Measurements from ENCODE around the gene SMNDC1.

GRCh38 chr10:110303681-110304080 lies 1.0 kb downstream of the SMNDC1 start:
- TF ChIP-seq KDM5A (IDR thresholded peaks at IDR 0.05) (no peak), NR3C1 (IDR thresholded peaks at IDR 0.05) (no peak), RNF2 (IDR thresholded peaks at IDR 0.05; ENCODE audit: borderline replicate concordance, low read depth) (no peak), TFCP2L1 (CRISPR knock-in tag; IDR thresholded peaks at IDR 0.05) (no peak), PHF8 (IDR thresholded peaks at IDR 0.05; ENCODE audit: borderline replicate concordance, low read depth) (no peak), POLR2AphosphoS2 (conservative IDR thresholded peaks at IDR 0.05; ENCODE audit: low read length) (no peak), SMC3 (IDR thresholded peaks at IDR 0.05) (no peak), MYC (IDR thresholded peaks at IDR 0.05; ENCODE audit: borderline replicate concordance, low read length) (no peak), USF2 (IDR thresholded peaks at IDR 0.05) (no peak), BHLHE40 (IDR thresholded peaks at IDR 0.05; ENCODE audit: low read depth, low read length) (no peak), POLR2A (IDR thresholded peaks at IDR 0.05; ENCODE audit: low read length) (no peak), CEBPB (IDR thresholded peaks at IDR 0.05) (no peak), BCL3 (IDR thresholded peaks at IDR 0.05) (no peak)
- TF ChIP-seq, protein P1, sequence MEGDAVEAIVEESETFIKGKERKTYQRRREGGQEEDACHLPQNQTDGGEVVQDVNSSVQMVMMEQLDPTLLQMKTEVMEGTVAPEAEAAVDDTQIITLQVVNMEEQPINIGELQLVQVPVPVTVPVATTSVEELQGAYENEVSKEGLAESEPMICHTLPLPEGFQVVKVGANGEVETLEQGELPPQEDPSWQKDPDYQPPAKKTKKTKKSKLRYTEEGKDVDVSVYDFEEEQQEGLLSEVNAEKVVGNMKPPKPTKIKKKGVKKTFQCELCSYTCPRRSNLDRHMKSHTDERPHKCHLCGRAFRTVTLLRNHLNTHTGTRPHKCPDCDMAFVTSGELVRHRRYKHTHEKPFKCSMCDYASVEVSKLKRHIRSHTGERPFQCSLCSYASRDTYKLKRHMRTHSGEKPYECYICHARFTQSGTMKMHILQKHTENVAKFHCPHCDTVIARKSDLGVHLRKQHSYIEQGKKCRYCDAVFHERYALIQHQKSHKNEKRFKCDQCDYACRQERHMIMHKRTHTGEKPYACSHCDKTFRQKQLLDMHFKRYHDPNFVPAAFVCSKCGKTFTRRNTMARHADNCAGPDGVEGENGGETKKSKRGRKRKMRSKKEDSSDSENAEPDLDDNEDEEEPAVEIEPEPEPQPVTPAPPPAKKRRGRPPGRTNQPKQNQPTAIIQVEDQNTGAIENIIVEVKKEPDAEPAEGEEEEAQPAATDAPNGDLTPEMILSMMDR (IDR thresholded peaks at IDR 0.05), result no peak
